GM12891 (cell line): ENCODE data around the gene AP3B1.

Source experiments
- PAX5 ChIP-seq: IDR thresholded peaks from 2 replicates; pipeline ENCODE4 v1.6.1; 2011; ENCODE audit warnings: low read length, moderate library complexity, mild to moderate bottlenecking; ENCODE audit not compliant: insufficient read depth, severe bottlenecking
- POLR2A ChIP-seq: IDR thresholded peaks from 2 replicates; pipeline ENCODE4 v1.6.1; 2011; ENCODE audit warnings: low read depth, low read length, control low read depth
- POLR2AphosphoS5 ChIP-seq: IDR thresholded peaks from 2 replicates; pipeline ENCODE4 v1.6.1; 2011; ENCODE audit warnings: low read depth, low read length, control low read depth
- SPI1 ChIP-seq: IDR thresholded peaks from 2 replicates; pipeline ENCODE4 v1.6.1; 2011; ENCODE audit warnings: low read depth, low read length, control low read depth
- TAF1 ChIP-seq: IDR thresholded peaks from 2 replicates; pipeline ENCODE4 v1.6.1; 2011; ENCODE audit warnings: low read depth, low read length, control low read depth

DNA sequence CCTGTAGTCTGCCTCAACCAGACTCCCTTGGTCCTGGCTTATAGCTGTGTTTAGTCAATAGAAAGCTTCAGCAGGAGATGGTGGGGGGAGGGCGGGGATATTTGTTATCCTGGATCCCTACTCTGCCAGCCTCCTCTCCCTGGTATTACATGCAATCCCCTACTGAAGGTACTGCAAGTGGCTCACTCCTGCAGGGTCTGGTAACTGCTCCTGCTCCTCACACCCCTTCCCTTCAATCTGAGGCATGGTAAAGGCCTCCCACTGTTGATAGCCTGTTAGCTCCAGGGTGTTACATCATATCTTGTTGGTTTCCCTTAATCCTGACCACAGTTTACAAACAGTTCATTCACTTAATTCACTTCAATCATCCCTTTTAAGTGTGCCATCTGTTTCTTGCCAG, 137.5 kb downstream of the AP3B1 start:
- TF ChIP-seq POLR2AphosphoS5 (no peak), POLR2A (no peak), SPI1 (no peak), TAF1 (no peak), PAX5 (no peak)
